HepG2 (cell line): ENCODE measurements around the gene RPTOR. TPM values are rescaled to one million over a fixed set of nuclear protein-coding genes. Genes with fewer than 3 reads are reported as not detected.

Source experiments
- ATAC-seq: fragments of 200-7000 bp; cut with Tn5 transposase; 3 replicates; pipeline ENCODE4 v1.9.1; 2020; ENCODE audit warnings: mild to moderate bottlenecking, moderate library complexity
- BruUV-seq: library from RNA; stranded (reverse); fragments of 400-500 nt; replicated peaks from 2 replicates; lab custom pipeline; 2021; lab: Mats Ljungman, UMichigan
- CTCF ChIA-PET: fragments of 300-600 bp; formaldehyde crosslinking; extraction: SDS; loops from one replicate; lab custom pipeline; 2021; ENCODE audit warnings: low total read pairs, inconsistent platforms, low intra/inter-chr PET ratio; lab: Yijun Ruan, JAX
- POLR2A ChIA-PET: fragments of 350-600 bp; sonication (Branson Sonifier 250); formaldehyde crosslinking; loops from one replicate; lab custom pipeline; 2020; ENCODE audit warnings: antibody characterized with exemption, inconsistent platforms; lab: Yijun Ruan, JAX
- DNase-seq: peaks from one replicate; pipeline ENCODE4 v3.0.0-alpha.2; 2015; ENCODE audit warnings: low spot score
- FAIRE-seq: peaks from 3 replicates; lab custom pipeline; 2011; peaks lifted over from hg19 to GRCh38; lab: Jason Lieb, UNC
- H2AFZ ChIP-seq: one replicate; pipeline ENCODE4 v1.6.1; 2011; ENCODE audit warnings: low read length, inconsistent platforms
- H3K27ac ChIP-seq: fragments of 300-600 bp; 3 replicates; pipeline ENCODE4 v1.8.0; 2011; ENCODE audit warnings: mixed run types, mild to moderate bottlenecking, mixed read lengths, low read length, inconsistent platforms; ENCODE audit not compliant: insufficient read depth; ENCODE audit errors: extremely low read length
- H3K27me3 ChIP-seq, 2 experiments: fragments of 200-600 bp in 1 of 2; 2 replicates in 1 of 2; 3 replicates in 1 of 2; pipeline versions ENCODE4 v1.6.0 to v1.8.0; 2011; ENCODE audit warnings: low read length in 2 of 2, mild to moderate bottlenecking in 2 of 2, moderate library complexity in 2 of 2, inconsistent platforms in 1 of 2; ENCODE audit not compliant: insufficient read depth in 2 of 2, control insufficient read depth in 1 of 2
- H3K36me3 ChIP-seq, 2 experiments: fragments of 200-600 bp in 1 of 2; replicated peaks in 1 of 2; 2 replicates in 1 of 2; 3 replicates in 1 of 2; pipeline versions ENCODE4 v1.5.1 to v1.8.0; 2011; ENCODE audit warnings: low read length in 2 of 2, inconsistent platforms in 1 of 2; ENCODE audit not compliant: insufficient read depth in 2 of 2, control insufficient read depth in 1 of 2
- H3K4me1 ChIP-seq: 2 replicates; pipeline ENCODE4 v1.5.1; 2012; ENCODE audit warnings: low read length, inconsistent platforms; ENCODE audit not compliant: insufficient read depth
- H3K4me2 ChIP-seq: 2 replicates; pipeline ENCODE4 v1.6.0; 2011; ENCODE audit warnings: low read depth, low read length, inconsistent platforms
- H3K4me3 ChIP-seq, 3 experiments: fragments of 200-600 bp in 1 of 3; sonication (generic), shearing (Covaris generic) in 1 of 3; replicated peaks in 1 of 3; 2 replicates each; pipeline ENCODE4 v1.5.1; 2011 to 2016; ENCODE audit warnings: low read length in 3 of 3, inconsistent platforms in 2 of 3, low read depth in 2 of 3, mild to moderate bottlenecking in 2 of 3, control low read depth in 1 of 3, mixed read lengths in 1 of 3; ENCODE audit not compliant: insufficient read depth in 1 of 3
- H3K79me2 ChIP-seq: one replicate; pipeline ENCODE4 v1.6.1; 2011; ENCODE audit warnings: low read length, inconsistent platforms; ENCODE audit not compliant: insufficient read depth
- H3K9ac ChIP-seq: 2 replicates; pipeline ENCODE4 v1.6.0; 2011; ENCODE audit warnings: mild to moderate bottlenecking, low read depth, low read length, inconsistent platforms; ENCODE audit not compliant: insufficient read depth
- H3K9me3 ChIP-seq: 2 replicates; pipeline ENCODE4 v1.5.1; 2012; ENCODE audit warnings: mild to moderate bottlenecking, low read length
- H4K20me1 ChIP-seq: 2 replicates; pipeline ENCODE4 v1.6.0; 2011; ENCODE audit warnings: inconsistent platforms, mild to moderate bottlenecking, low read length, moderate library complexity; ENCODE audit not compliant: insufficient read depth
- AGO2 ChIP-seq: fragments of 200-400 bp; formaldehyde crosslinking; optimal IDR thresholded peaks from 2 replicates; pipeline ENCODE3; 2017; ENCODE audit warnings: mild to moderate bottlenecking, low read depth, low read length, moderate library complexity
- PPARG ChIP-seq: conservative IDR thresholded peaks from 2 replicates; pipeline ENCODE4 v1.6.1; 2016; ENCODE audit warnings: missing biosample characterization, missing genetic modification reagents
- PRPF4 ChIP-seq: fragments of 200-400 bp; formaldehyde crosslinking; IDR thresholded peaks from 2 replicates; pipeline ENCODE4 v1.6.1; 2016; ENCODE audit warnings: low read length, low read depth; ENCODE audit not compliant: poor library complexity, severe bottlenecking
- RBM22 ChIP-seq: fragments of 200-400 bp; formaldehyde crosslinking; optimal IDR thresholded peaks from 2 replicates; pipeline ENCODE3; 2017; ENCODE audit warnings: mild to moderate bottlenecking, low read length, moderate library complexity
- WGBS: methylation state at CpG from one replicate; pipeline ENCODE4 v1.1.6; 2017; ENCODE audit warnings: low lambda C conversion rate; 5-methylcytosine and 5-hydroxymethylcytosine counted together
- in situ Hi-C: cut with HindIII; loops from 2 replicates; pipeline ENCODE4 v1.10.0; 2017; ENCODE audit warnings: low pct_unique_long_range_greater_than_20kb; ENCODE audit not compliant: extremely low pct_ligation_motif_present
- intact Hi-C: fragments of 100-400 bp; cut with micrococcal nuclease; formaldehyde crosslinking; loops from one replicate; pipeline ENCODE4 v1.10.0; 2022; ENCODE audit not compliant: unreplicated experiment
- polyA plus RNA-seq, 8 experiments: library from polyadenylated mRNA; depleted of rRNA in 3 of 8; stranded (reverse) in 7 of 8; unstranded in 1 of 8; fragments of >200 nt; fragmentation: Illumina TruSeq in 4 of 8; extraction: Trizol in 4 of 8; gene quantifications; 2 replicates each; pipeline versions ENCODE4 v1.2.1 to v1.2.3, GENCODE V29; 2011 to 2016; ENCODE audit warnings: low read depth in 4 of 8, missing spikeins in 1 of 8, mixed read lengths in 1 of 8; ENCODE audit not compliant: insufficient read depth in 1 of 8
- total RNA-seq, 5 experiments: library from RNA; depleted of rRNA; stranded (reverse); fragments of >200 nt; fragmentation: Illumina TruSeq; extraction: Trizol; gene quantifications; 2 replicates each; pipeline ENCODE4 v1.2.3, GENCODE V29; 2016; ENCODE audit warnings: low read depth in 1 of 5

RPTOR gene
- total and polyA plus RNA-seq, 2 of the 13 experiments (the other 11 are each of a cell fraction or from before 2014, with no cell fraction given), result 6.6 to 25.3 TPM

DNA sequence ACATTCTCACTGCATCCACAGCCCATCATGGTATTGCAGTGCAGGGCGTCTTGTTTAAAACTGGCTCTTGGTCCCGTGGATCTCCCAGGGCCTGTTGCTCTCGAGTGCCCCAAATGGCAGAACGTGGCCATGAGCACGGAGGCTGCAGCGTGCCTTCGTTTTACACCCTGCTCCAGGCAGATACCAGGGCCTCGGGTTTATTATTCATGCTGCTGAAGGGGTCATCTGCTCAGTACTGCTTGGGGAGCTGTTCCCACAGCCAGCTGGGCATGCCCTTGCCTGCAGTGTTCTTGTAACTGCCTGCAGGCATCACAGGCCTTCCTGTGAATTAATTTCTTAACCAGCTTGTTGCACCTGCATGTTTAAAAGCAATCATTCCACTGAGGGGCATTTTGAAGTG, 317.3 kb downstream of the RPTOR start:
- FAIRE-seq, result peak; percentile 8
- BruUV-seq, result no TSS peak
- in situ Hi-C loops, result no loop called here
- DNase-seq, result no peak
- H3K9me3 ChIP-seq, result no peaks in the 10 kb centered on the region
- no peak overlapping the region for H3K4me3 ChIP-seq
- peaks cover 8% of the 10 kb centered on the region; the same call in 1 of the 2 replicates for H3K4me1 ChIP-seq
- H4K20me1 ChIP-seq, result no peaks in the 10 kb centered on the region
- intact Hi-C loops, result no loop called here
- no peak for ATAC-seq
- H3K9ac ChIP-seq, result no peak overlapping the region
- no peaks in the 10 kb centered on the region for H3K79me2 ChIP-seq
- no peaks in the 10 kb centered on the region for H3K27me3 ChIP-seq
- no peak overlapping the region for H2AFZ ChIP-seq
- WGBS, result 93% methylated on average over 8 of the region's 8 CpGs
- no peak overlapping the region for H3K27ac ChIP-seq
- POLR2A ChIA-PET, result no interaction called here
- peaks cover 14 to 16% of the 10 kb centered on the region in 2 experiments; a peak in 4 of 5 replicates for H3K36me3 ChIP-seq
- no peak overlapping the region for H3K4me2 ChIP-seq
- peak; percentile 54 for TF ChIP-seq RBM22
- TF ChIP-seq PPARG (CRISPR knock-in tag), result no peak
- TF ChIP-seq, all 625 proteins: peak for 1
- CTCF ChIA-PET, result no interaction called here

DNA sequence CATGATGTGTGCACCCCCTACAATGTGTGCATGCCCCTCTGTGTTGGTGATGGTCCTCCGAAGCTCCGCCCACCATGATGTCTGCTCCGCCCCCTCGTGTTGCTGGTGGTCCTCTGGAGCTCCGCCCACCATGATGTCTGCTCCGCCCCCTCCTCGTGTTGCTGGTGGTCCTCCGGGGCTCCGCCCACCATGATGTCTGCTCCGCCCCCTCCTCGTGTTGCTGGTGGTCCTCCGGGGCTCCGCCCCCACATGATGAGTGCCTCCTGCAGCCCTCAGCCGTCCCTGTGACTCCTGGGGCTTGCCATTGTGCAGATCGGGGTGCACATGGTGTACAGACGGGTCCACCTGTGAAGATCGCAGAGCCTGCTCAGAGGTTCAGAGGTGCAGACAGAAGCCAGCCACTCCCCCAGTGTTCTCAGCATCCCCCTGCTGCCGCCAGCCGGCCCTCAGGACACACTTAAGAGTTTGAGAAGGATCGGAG, 317.9 kb downstream of the RPTOR start:
- H3K4me3 ChIP-seq, result no peak overlapping the region
- no peak overlapping the region for H2AFZ ChIP-seq
- H3K9ac ChIP-seq, result no peak overlapping the region
- ChIA-PET CTCF (no interaction called here), POLR2A (no interaction called here)
- no peak for ATAC-seq
- no peak overlapping the region for H3K4me2 ChIP-seq
- 96% methylated on average over 20 of the region's 20 CpGs for WGBS
- FAIRE-seq, result no peak
- TF ChIP-seq PRPF4 (no peak), AGO2 (peak; percentile 67)
- no peaks in the 10 kb centered on the region for H4K20me1 ChIP-seq
- no peaks in the 10 kb centered on the region for H3K79me2 ChIP-seq
- DNase-seq, result no peak
- H3K27ac ChIP-seq, result no peak overlapping the region
- in situ Hi-C loops, result no loop called here
- no peaks in the 10 kb centered on the region for H3K27me3 ChIP-seq
- BruUV-seq, result no TSS peak
- H3K9me3 ChIP-seq, result no peaks in the 10 kb centered on the region
- intact Hi-C loops, result no loop called here
- H3K4me1 ChIP-seq, result peaks cover 11% of the 10 kb centered on the region
- H3K36me3 ChIP-seq, result peaks cover 8 to 13% of the 10 kb centered on the region in 2 experiments; a peak in 4 of 5 replicates
